Brain microvascular endothelial cell (primary cell): ENCODE data around the gene CIZ1.
A peak's percentile ranks its signal among the peaks of the same experiment; 100 is the strongest.
"Not testable (repeated sequence)": the region's sequence is repeated elsewhere in the genome, so short reads cannot be mapped to it uniquely, and the experiment has no call there.

Experiments used
- DNase-seq: peaks from one replicate; pipeline ENCODE4 v3.0.0-alpha.2; 2020
- H3K27ac ChIP-seq: fragments of 250-450 bp; sonication (Bioruptor Pico); 2 replicates; pipeline ENCODE4 v1.5.1; 2020; ENCODE audit warnings: mild to moderate bottlenecking, moderate library complexity
- H3K27me3 ChIP-seq: fragments of 250-450 bp; sonication (Bioruptor Pico); replicated peaks from 2 replicates; pipeline ENCODE4 v1.5.1; 2020; ENCODE audit warnings: mild to moderate bottlenecking
- H3K36me3 ChIP-seq: fragments of 250-450 bp; sonication (Bioruptor Pico); replicated peaks from 2 replicates; pipeline ENCODE4 v1.5.1; 2020; ENCODE audit warnings: mild to moderate bottlenecking
- H3K4me3 ChIP-seq: 2 replicates; pipeline ENCODE4 v1.5.1; 2011; ENCODE audit warnings: low read depth, mild to moderate bottlenecking, control low read depth, low read length, moderate library complexity
- in situ Hi-C: cut with HindIII; loops from 2 replicates; pipeline ENCODE4 v1.10.0; 2017; ENCODE audit warnings: low sequenced_read_pairs, low pct_ligation_motif_present
- TF ChIP-seq, protein P1 (sequence below): IDR thresholded peaks from 2 replicates; pipeline ENCODE4 v1.5.1; 2011; ENCODE audit warnings: low read depth, mild to moderate bottlenecking, moderate library complexity, low read length, control low read depth, inconsistent platforms; ENCODE audit errors: missing control alignments

Gene CIZ1

DNA sequence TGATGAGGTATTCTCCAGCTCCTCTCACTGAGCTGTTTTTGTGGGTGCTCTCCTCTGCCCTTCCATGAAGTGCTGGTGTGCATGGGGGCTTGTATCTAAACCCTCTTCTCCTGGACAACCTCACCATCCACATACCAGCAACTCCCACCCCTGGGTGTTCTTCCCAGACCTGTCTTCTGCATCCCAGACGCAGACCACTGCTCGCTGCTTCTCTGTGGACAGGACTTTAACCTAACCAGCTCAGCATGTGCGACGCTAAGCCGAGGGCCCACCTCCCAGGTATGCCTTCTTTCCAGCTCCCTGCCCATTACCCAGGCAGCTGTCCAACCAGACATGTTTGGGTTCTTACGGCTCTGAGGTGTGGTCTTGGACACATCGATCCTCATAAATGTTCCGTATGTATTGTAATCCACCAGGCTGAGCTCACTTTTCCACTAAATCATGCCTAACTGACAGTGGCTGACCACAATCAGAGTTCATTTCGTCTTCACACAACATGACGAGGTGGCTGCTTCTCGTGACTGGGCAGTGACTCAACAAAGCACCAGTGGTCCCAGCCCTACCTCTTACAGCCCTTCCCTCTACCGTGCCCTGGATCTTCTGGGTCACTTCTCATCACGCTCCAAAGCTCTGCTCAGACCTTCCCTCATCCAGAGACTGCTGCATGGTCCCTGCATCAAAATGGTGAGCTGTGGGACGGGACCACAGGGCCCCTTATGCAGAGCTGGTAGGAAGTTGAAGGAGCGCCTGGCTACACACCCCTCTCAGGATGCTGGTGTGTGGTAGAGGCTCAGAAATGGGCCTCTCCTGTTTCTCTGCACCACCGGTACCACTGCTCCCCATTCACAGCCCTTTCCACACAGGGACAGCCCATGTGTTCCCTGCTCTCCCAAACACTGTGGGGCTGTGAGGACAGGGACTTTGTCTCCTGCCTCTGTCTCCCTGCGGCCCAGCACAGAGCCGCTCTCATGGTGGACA lies 54.3 kb downstream of the CIZ1 start:
- TF ChIP-seq, protein P1, sequence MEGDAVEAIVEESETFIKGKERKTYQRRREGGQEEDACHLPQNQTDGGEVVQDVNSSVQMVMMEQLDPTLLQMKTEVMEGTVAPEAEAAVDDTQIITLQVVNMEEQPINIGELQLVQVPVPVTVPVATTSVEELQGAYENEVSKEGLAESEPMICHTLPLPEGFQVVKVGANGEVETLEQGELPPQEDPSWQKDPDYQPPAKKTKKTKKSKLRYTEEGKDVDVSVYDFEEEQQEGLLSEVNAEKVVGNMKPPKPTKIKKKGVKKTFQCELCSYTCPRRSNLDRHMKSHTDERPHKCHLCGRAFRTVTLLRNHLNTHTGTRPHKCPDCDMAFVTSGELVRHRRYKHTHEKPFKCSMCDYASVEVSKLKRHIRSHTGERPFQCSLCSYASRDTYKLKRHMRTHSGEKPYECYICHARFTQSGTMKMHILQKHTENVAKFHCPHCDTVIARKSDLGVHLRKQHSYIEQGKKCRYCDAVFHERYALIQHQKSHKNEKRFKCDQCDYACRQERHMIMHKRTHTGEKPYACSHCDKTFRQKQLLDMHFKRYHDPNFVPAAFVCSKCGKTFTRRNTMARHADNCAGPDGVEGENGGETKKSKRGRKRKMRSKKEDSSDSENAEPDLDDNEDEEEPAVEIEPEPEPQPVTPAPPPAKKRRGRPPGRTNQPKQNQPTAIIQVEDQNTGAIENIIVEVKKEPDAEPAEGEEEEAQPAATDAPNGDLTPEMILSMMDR: no peak
- in situ Hi-C loops: no loop called here
- Histone ChIP-seq H3K27me3 (peaks cover 2% of the 10 kb centered on the region), H3K36me3 (no peaks in the 10 kb centered on the region), H3K4me3 (no peak overlapping the region), H3K27ac (no peak overlapping the region)
- DNase-seq: peak; percentile 56

DNA sequence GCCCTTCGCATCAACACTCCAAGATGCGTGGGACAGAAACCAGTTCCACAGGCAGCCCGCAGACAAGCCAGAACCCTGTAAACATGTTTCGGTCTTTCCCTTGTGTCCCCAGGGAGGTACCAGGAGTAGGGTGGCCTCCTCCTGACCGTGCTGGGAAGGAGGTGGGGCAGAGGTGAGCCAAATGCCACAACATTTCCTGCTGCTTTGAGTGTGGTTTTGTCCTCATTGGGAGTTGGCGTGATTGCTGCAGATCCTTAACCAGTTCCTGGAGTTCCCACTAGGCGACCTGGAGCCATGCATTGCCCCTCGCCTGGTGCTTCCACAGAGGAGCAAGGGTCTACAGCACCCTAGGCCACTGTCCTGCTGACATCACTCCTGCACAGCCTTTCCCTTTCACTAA lies 55.8 kb downstream of the CIZ1 start:
- H3K4me3 ChIP-seq, DNase-seq, H3K36me3 ChIP-seq, in situ Hi-C loops, H3K27ac ChIP-seq, H3K27me3 ChIP-seq: not testable (repeated sequence)

DNA sequence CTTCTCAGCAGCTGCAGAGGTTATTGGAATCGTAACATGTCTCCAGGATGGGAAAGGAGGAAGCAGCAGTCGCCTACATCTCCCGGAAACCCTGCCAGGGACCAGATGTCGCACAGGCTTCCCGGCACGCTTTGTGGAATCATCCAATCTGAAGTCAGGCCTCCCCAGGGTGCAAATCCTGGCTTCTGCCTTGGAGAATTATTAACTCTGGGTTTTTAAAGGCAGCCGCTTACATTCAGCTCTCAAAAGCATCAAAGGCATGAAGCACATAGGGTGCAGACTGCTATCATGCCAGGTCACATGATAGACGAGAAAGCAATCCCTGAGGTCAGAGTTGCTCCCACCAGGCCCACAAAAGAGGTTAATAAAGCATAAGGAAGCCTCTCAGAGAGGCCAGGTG lies 59.2 kb downstream of the CIZ1 start:
- H3K4me3 ChIP-seq, DNase-seq, H3K27ac ChIP-seq, H3K27me3 ChIP-seq, H3K36me3 ChIP-seq, in situ Hi-C loops: not testable (repeated sequence)

DNA sequence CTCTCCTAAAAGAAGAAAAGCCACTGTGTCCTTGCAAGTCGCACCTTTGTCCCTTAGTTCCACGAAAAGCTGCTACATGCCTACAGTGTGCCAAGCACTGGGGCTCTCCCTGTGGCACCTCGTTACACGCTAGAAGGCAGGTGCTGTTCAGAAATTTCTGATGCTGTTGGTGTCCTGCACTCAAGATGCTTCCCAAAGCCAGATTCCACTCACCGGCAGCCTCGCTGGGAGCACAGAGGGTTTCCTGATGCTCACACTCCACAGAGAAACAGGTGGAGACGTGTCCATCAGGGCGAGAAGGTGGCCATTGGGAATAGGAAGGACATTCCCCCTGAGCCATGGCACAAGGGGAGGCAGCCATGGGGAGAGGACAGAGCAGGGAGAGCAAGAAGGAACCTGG lies 60.0 kb downstream of the CIZ1 start:
- DNase-seq, H3K36me3 ChIP-seq, H3K27me3 ChIP-seq, H3K27ac ChIP-seq, H3K4me3 ChIP-seq, in situ Hi-C loops: not testable (repeated sequence)

DNA sequence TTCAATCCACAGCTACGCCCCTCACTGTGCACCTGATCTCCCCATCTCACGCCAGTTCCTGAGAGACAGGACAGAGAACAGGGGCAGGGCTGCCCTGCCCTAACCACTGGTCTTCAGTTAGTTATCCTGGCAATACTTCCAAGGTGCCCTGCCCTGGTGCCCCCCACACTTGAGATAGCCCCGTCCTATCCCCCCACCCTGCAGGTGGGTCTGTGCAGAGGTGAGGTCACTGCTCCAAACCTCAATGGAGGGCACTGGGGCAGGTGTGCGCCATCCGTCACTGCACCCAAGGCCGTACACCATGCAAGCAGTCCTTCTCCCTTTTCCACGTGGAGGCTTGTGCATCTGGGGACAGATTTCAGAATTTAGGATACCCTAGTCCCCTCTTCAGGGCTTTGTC lies 60.7 kb downstream of the CIZ1 start:
- DNase-seq, H3K27ac ChIP-seq, H3K4me3 ChIP-seq, H3K27me3 ChIP-seq, H3K36me3 ChIP-seq, in situ Hi-C loops: not testable (repeated sequence)

DNA sequence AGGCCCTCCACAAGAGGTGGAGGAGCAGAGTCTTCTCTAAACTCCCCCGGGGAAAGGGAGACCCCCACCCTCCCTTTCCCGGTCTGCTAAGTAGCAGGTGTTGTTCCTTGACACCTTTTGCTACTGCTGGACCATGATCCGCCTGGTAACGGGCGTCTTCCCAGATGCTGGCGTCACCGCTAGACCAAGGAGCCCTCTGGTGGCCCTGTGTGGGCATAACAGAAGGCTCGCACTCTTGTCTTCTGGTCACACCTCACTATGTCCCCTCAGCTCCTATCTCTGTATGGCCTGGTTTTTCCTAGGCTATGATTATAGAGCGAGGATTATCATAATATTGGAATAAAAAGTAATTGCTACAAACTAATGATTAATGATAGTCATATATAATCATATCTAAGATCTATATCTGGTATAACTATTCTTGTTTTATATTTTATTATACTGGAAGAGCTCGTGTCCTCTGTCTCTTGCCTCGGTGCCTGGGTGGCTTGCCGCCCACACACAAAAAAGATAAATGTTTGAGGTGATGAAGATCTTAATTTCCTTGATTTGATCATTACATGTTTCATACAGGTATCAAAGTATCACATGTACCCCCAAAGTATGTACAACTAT lies 61.3 kb downstream of the CIZ1 start:
- H3K27me3 ChIP-seq, in situ Hi-C loops, H3K4me3 ChIP-seq, H3K36me3 ChIP-seq, H3K27ac ChIP-seq: not testable (repeated sequence)
- DNase-seq: peak; percentile 62

DNA sequence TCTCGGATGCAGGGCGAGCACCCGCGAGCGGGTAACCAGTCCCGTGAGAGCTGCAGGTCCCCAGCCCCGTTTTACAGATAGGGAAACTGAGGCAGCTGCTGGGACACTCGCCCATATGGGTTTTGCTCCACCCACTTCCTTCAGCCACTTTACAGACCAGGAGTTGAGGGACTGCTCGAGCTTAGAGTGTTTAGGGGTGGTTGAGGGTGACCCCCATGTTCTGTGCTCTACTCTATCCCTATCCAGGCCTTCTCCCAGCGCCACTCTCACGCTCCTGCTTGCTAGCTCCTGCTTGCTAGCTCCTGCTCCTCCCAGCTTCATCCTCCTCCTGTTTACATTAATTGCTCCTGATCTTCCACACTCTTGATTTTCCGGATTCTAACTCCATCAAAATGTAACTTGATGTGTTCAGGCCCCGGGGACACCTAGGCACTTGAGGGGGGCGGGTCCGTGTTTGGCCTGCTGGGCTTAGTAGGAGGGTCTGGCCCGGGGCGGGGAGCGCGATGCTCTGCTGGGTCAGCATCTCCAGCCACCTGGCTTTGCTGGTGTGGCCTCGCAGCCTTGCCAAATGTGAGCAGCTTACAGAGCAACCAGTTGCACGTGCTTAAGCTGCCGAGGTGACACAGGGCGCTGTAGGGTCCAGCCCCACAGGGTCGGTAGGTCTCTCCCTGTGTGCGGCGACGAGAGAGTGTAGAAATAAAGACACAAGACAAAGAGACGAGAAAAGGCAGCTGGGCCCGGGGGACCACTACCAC lies 62.4 kb downstream of the CIZ1 start:
- H3K4me3 ChIP-seq: peak overlapping the region; percentile 87
- H3K36me3 ChIP-seq: peaks cover 7% of the 10 kb centered on the region
- TF ChIP-seq, protein P1: no peak
- peaks cover 2% of the 10 kb centered on the region for H3K27me3 ChIP-seq
- no peak for DNase-seq
- H3K27ac ChIP-seq: no peak overlapping the region
- in situ Hi-C loops: no loop called here
